Smooth muscle cell (in vitro differentiated cells): Measurements from ENCODE around the gene PLAU. TPM values are rescaled to one million over a fixed set of nuclear protein-coding genes. Genes with fewer than 3 reads are reported as not detected.
A peak's percentile ranks its signal among the peaks of the same experiment; 100 is the strongest.
"Not testable (repeated sequence)": the region's sequence is repeated elsewhere in the genome, so short reads cannot be mapped to it uniquely, and the experiment has no call there.

Source experiments
- DNase-seq: peaks from one replicate; lab custom pipeline; 2025; ENCODE audit not compliant: unreplicated experiment; lab: John Stamatoyannopoulos, UW
- H2AFZ ChIP-seq: fragments of 200-600 bp; sonication (generic); 2 replicates; pipeline ENCODE4 v1.6.0; 2016; ENCODE audit warnings: antibody characterized with exemption, low read depth, mild to moderate bottlenecking
- H3F3A ChIP-seq: fragments of 200-600 bp; sonication (generic); 2 replicates; pipeline ENCODE4 v1.6.0; 2017; ENCODE audit warnings: antibody characterized with exemption, low read depth
- H3K27ac ChIP-seq: fragments of 200-600 bp; sonication (generic); 2 replicates; pipeline ENCODE4 v1.5.1; 2016; ENCODE audit warnings: low read depth, mild to moderate bottlenecking
- H3K27me3 ChIP-seq: fragments of 200-600 bp; sonication (generic); 2 replicates; pipeline ENCODE4 v1.6.1; 2016; ENCODE audit warnings: low read depth, mild to moderate bottlenecking
- H3K36me3 ChIP-seq: fragments of 200-600 bp; sonication (generic); 2 replicates; pipeline ENCODE4 v1.5.1; 2016; ENCODE audit warnings: low read depth
- H3K4me1 ChIP-seq: fragments of 200-600 bp; sonication (generic); 2 replicates; pipeline ENCODE4 v1.5.1; 2016; ENCODE audit warnings: low read depth
- H3K4me2 ChIP-seq: fragments of 200-600 bp; sonication (generic); 2 replicates; pipeline ENCODE4 v1.6.0; 2016; ENCODE audit warnings: mild to moderate bottlenecking
- H3K4me3 ChIP-seq: fragments of 200-600 bp; sonication (generic); 2 replicates; pipeline ENCODE4 v1.5.1; 2016; ENCODE audit warnings: mild to moderate bottlenecking
- H3K79me2 ChIP-seq: fragments of 200-600 bp; sonication (generic); 2 replicates; pipeline ENCODE4 v1.6.0; 2016; ENCODE audit warnings: low read depth, mild to moderate bottlenecking
- H3K9ac ChIP-seq: fragments of 200-600 bp; sonication (generic); 2 replicates; pipeline ENCODE4 v1.6.0; 2016; ENCODE audit warnings: low read depth
- H3K9me3 ChIP-seq: fragments of 200-600 bp; sonication (generic); replicated peaks from 2 replicates; pipeline ENCODE4 v1.5.1; 2016; ENCODE audit warnings: low read depth
- H4K20me1 ChIP-seq: fragments of 200-600 bp; sonication (generic); 2 replicates; pipeline ENCODE4 v1.6.0; 2016; ENCODE audit warnings: low read depth
- CTCF ChIP-seq: fragments of 200-600 bp; sonication (generic); IDR thresholded peaks from 2 replicates; pipeline ENCODE4 v1.5.1; 2017; ENCODE audit warnings: borderline replicate concordance, mild to moderate bottlenecking, antibody characterized with exemption; ENCODE audit not compliant: insufficient read depth, poor library complexity, severe bottlenecking
- WGBS: methylation state at CpG from one replicate; pipeline ENCODE4 v1.1.7; 2016; ENCODE audit warnings: low lambda C conversion rate; 5-methylcytosine and 5-hydroxymethylcytosine counted together
- polyA plus RNA-seq: library from polyadenylated mRNA; unstranded; fragments of >200 nt; fragmentation: Nextera tagmentation; extraction: Ambion mirVana; gene quantifications from 2 replicates; pipeline ENCODE4 v1.2.1, GENCODE V29; 2016
- total RNA-seq: library from RNA; depleted of rRNA; stranded (reverse); fragments of >200 nt; gene quantifications from 2 replicates; pipeline ENCODE4 v1.2.3, GENCODE V29; 2014

Gene PLAU
- total and polyA plus RNA-seq, 2 experiments from 2014 or later, result 9.2 to 10.7 TPM

- TF ChIP-seq CTCF, result no peak
- no peaks in the 10 kb centered on the region for H4K20me1 ChIP-seq
- peaks cover 29% of the 10 kb centered on the region for H3K4me1 ChIP-seq
- H3K79me2 ChIP-seq, result no peaks in the 10 kb centered on the region
- H3K36me3 ChIP-seq, result no peaks in the 10 kb centered on the region
- H3K4me2 ChIP-seq, result no peak overlapping the region
- H3K4me3 ChIP-seq, result no peak overlapping the region
- peaks cover 21% of the 10 kb centered on the region for H3F3A ChIP-seq
- H3K27me3 ChIP-seq, result no peaks in the 10 kb centered on the region
- DNase-seq, result no peak
- no peaks in the 10 kb centered on the region for H3K9me3 ChIP-seq
- H3K27ac ChIP-seq, result peak overlapping the region; percentile 61
- no peak overlapping the region for H2AFZ ChIP-seq
- H3K9ac ChIP-seq, result no peak overlapping the region
- WGBS, result 100% methylated on average over 2 of the region's 2 CpGs
Observed at GRCh38 chr10:73964743-73965142, 53.8 kb downstream of the PLAU start.

- Histone ChIP-seq H3K4me1 (peaks cover 29% of the 10 kb centered on the region), H3K27ac (peak overlapping the region; percentile 61), H2AFZ (peak overlapping the region; percentile 13), H3K4me2 (peak overlapping the region; percentile 30), H3F3A (peaks cover 14% of the 10 kb centered on the region)
- not testable (repeated sequence) for H4K20me1 ChIP-seq, H3K27me3 ChIP-seq, H3K36me3 ChIP-seq, H3K4me3 ChIP-seq, H3K79me2 ChIP-seq, H3K9ac ChIP-seq, H3K9me3 ChIP-seq, DNase-seq
- 56% methylated on average over 12 of the region's 12 CpGs for WGBS
Observed at GRCh38 chr10:73965267-73965889, 54.4 kb downstream of the PLAU start.

GRCh38 chr10:73965890-73966768, 55.2 kb downstream of the PLAU start:
- peaks cover 14% of the 10 kb centered on the region for H3F3A ChIP-seq
- no peak overlapping the region for H3K4me3 ChIP-seq
- peak overlapping the region; percentile 61 for H3K27ac ChIP-seq
- no peaks in the 10 kb centered on the region for H3K79me2 ChIP-seq
- no peaks in the 10 kb centered on the region for H3K27me3 ChIP-seq
- peak; percentile 55 for DNase-seq
- no peaks in the 10 kb centered on the region for H4K20me1 ChIP-seq
- no peaks in the 10 kb centered on the region for H3K36me3 ChIP-seq
- 4% methylated on average over 16 of the region's 16 CpGs for WGBS
- peaks cover 29% of the 10 kb centered on the region for H3K4me1 ChIP-seq
- H3K9me3 ChIP-seq, result no peaks in the 10 kb centered on the region
- no peak for TF ChIP-seq CTCF
- peak overlapping the region; percentile 13 for H2AFZ ChIP-seq
- peak overlapping the region; percentile 30 for H3K4me2 ChIP-seq
- H3K9ac ChIP-seq, result no peak overlapping the region

GRCh38 chr10:73967022-73967429, 56.1 kb downstream of the PLAU start:
- Histone ChIP-seq H3K36me3 (no peaks in the 10 kb centered on the region), H2AFZ (no peak overlapping the region), H4K20me1 (no peaks in the 10 kb centered on the region), H3K9ac (no peak overlapping the region), H3K27ac (peak overlapping the region; percentile 61), H3K27me3 (no peaks in the 10 kb centered on the region), H3K9me3 (no peaks in the 10 kb centered on the region), H3F3A (peaks cover 14% of the 10 kb centered on the region), H3K4me2 (peak overlapping the region; percentile 3), H3K79me2 (no peaks in the 10 kb centered on the region), H3K4me3 (no peak overlapping the region), H3K4me1 (peaks cover 29% of the 10 kb centered on the region)
- WGBS, result 64% methylated on average over 4 of the region's 4 CpGs
- DNase-seq, result no peak
- no peak for TF ChIP-seq CTCF
